Parathyroid adenoma (tissue), 2 donors: ENCODE results near the gene ROR2.

Source experiments
- H2AFZ ChIP-seq: fragments of 300-600 bp; sonication (generic); one replicate; pipeline ENCODE4 v1.7.0; 2017; ENCODE audit warnings: antibody characterized with exemption, mild to moderate bottlenecking
- H3K27ac ChIP-seq: fragments of 300-600 bp; sonication (generic); one replicate; pipeline ENCODE4 v1.7.0; 2017
- H3K27me3 ChIP-seq: fragments of 300-600 bp; sonication (generic); one replicate; pipeline ENCODE4 v1.7.0; 2017; ENCODE audit warnings: low read length; ENCODE audit not compliant: control insufficient read depth, insufficient read depth
- H3K36me3 ChIP-seq: fragments of 300-600 bp; sonication (generic); one replicate; pipeline ENCODE4 v1.7.0; 2017; ENCODE audit warnings: low read length; ENCODE audit not compliant: control insufficient read depth, insufficient read depth
- H3K4me1 ChIP-seq: fragments of 300-600 bp; sonication (generic); one replicate; pipeline ENCODE4 v1.7.0; 2017; ENCODE audit warnings: control low read depth
- H3K4me2 ChIP-seq: fragments of 300-600 bp; sonication (generic); one replicate; pipeline ENCODE4 v1.7.0; 2017; ENCODE audit warnings: low read length
- H3K4me3 ChIP-seq: fragments of 300-600 bp; sonication (generic); one replicate; pipeline ENCODE4 v1.7.0; 2017; ENCODE audit warnings: low read depth, low read length
- H3K79me2 ChIP-seq: fragments of 300-600 bp; sonication (generic); one replicate; pipeline ENCODE4 v1.7.0; 2017; ENCODE audit warnings: control low read depth
- H3K9ac ChIP-seq: fragments of 300-600 bp; sonication (generic); one replicate; pipeline ENCODE4 v1.7.0; 2017; ENCODE audit warnings: mild to moderate bottlenecking
- H3K9me3 ChIP-seq: fragments of 300-600 bp; sonication (generic); one replicate; pipeline ENCODE4 v1.7.0; 2017; ENCODE audit warnings: low read length; ENCODE audit not compliant: control insufficient read depth
- TF ChIP-seq, protein P1 (sequence below): fragments of 300-600 bp; sonication (generic); IDR thresholded peaks from one replicate; pipeline ENCODE4 v1.7.0; 2017; ENCODE audit warnings: antibody characterized with exemption, mild to moderate bottlenecking
- donor health status: primary hyperparathyroidism.

Gene ROR2

DNA sequence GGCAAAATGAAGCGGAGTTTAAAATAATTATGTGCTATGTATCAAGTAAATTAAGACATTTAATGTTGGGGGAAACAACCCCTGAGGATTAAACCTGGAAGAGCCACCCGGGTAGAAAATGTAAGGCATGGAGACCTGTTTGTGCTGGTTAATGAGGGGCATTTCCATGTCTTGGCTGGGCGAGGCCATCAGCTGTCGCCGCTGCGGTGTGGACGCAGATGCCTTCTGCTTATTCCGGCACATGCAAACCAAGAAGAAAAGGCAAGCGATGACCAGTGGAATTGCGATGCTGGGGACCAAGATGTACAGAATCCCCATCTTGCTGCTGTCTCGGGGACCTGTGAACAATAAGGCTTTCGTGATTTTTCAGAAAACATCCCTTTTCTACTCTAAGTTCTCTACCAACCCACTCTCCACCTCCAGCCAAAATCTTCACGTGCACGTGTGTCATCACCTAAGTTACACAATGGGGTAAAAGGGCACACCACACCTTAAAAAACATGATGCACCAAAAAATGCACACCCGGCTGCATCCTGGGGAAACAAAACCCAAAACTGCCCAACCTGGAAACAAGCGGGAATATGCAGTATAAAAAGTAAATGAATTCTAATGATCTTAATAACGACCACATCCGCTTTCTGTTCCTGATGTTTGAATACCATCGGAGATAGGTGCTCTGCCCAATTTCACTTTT lies 223.5 kb downstream of the ROR2 start:
- no peak overlapping the region for H3K4me3 ChIP-seq
- H3K9ac ChIP-seq = no peak overlapping the region
- no peaks in the 10 kb centered on the region for H3K4me1 ChIP-seq
- H3K4me2 ChIP-seq = no peak overlapping the region
- TF ChIP-seq, protein P1, sequence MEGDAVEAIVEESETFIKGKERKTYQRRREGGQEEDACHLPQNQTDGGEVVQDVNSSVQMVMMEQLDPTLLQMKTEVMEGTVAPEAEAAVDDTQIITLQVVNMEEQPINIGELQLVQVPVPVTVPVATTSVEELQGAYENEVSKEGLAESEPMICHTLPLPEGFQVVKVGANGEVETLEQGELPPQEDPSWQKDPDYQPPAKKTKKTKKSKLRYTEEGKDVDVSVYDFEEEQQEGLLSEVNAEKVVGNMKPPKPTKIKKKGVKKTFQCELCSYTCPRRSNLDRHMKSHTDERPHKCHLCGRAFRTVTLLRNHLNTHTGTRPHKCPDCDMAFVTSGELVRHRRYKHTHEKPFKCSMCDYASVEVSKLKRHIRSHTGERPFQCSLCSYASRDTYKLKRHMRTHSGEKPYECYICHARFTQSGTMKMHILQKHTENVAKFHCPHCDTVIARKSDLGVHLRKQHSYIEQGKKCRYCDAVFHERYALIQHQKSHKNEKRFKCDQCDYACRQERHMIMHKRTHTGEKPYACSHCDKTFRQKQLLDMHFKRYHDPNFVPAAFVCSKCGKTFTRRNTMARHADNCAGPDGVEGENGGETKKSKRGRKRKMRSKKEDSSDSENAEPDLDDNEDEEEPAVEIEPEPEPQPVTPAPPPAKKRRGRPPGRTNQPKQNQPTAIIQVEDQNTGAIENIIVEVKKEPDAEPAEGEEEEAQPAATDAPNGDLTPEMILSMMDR = no peak
- no peaks in the 10 kb centered on the region for H3K79me2 ChIP-seq
- H2AFZ ChIP-seq = no peak overlapping the region
- no peaks in the 10 kb centered on the region for H3K27me3 ChIP-seq
- H3K9me3 ChIP-seq = no peaks in the 10 kb centered on the region
- H3K27ac ChIP-seq = no peak overlapping the region
- H3K36me3 ChIP-seq = no peaks in the 10 kb centered on the region

DNA sequence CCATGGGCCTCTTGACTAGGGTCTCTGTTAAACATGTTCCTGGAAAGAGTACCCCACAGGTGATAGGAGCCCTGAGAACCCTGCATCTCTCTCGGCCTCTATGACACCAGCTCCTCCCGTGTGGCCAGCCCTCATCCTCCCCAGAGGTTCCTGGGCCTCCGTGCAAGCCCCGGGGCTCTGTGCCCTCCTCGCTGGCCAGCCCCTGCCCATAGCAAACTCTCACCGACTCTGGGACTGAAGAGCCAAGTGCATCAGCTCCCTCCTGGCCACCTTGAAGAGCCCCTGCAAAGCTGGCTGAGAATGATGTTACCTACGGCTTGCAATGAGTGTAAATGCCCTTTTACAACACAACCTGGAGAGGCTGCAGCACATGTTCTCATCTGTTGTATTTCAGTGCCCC lies 224.4 kb downstream of the ROR2 start:
- H3K27ac ChIP-seq = no peak overlapping the region
- H3K36me3 ChIP-seq = no peaks in the 10 kb centered on the region
- no peaks in the 10 kb centered on the region for H3K4me1 ChIP-seq
- no peaks in the 10 kb centered on the region for H3K27me3 ChIP-seq
- H2AFZ ChIP-seq = no peak overlapping the region
- no peak overlapping the region for H3K4me3 ChIP-seq
- TF ChIP-seq, protein P1 = no peak
- H3K79me2 ChIP-seq = no peaks in the 10 kb centered on the region
- no peak overlapping the region for H3K9ac ChIP-seq
- H3K9me3 ChIP-seq = no peaks in the 10 kb centered on the region
- no peak overlapping the region for H3K4me2 ChIP-seq

DNA sequence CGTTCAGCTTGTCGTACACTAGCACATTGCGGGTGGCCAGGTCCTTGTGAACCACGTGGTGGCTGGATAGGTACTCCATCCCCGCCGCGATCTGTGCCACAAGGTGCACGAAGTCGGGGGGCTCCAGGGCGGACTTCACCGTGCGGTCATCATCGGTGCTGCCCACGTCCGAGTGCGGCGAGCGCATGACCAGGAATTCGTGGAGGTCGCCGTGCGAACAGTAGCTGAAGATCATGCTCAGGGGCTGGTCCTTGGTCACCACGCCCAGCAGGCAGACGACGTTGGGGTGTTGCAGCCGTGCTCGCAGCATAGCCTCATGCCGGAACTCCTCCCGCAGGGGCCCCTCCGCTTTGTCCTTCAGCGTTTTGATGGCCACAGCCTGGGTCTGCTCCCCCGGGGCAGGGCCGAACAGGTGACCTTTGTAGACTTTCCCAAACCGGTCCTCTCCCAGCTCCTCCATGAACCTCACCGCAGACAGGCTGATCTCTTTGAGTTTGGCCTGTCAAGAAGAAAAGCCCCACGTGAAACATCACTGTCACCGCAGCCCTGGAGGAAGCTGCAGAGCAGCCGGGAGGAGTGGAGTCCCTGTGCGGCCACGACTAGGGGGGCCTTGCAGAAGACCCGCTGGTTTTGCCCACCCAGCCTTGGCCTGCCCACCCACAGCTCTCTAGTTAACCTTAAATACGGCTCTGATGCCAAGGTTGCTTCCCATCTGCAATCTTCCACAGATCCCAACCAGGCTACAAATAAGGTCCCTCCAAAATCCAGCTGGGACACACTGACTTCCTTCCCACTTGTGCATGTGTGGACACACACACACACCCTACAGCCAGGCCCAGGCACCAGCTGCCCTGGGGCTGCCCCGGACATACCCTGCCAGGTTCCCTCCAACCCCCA lies 225.2 kb downstream of the ROR2 start:
- no peaks in the 10 kb centered on the region for H3K9me3 ChIP-seq
- no peaks in the 10 kb centered on the region for H3K27me3 ChIP-seq
- TF ChIP-seq, protein P1 = no peak
- no peak overlapping the region for H3K4me2 ChIP-seq
- H3K36me3 ChIP-seq = no peaks in the 10 kb centered on the region
- H3K9ac ChIP-seq = no peak overlapping the region
- H3K4me1 ChIP-seq = no peaks in the 10 kb centered on the region
- no peaks in the 10 kb centered on the region for H3K79me2 ChIP-seq
- H2AFZ ChIP-seq = no peak overlapping the region
- no peak overlapping the region for H3K27ac ChIP-seq
- H3K4me3 ChIP-seq = no peak overlapping the region

DNA sequence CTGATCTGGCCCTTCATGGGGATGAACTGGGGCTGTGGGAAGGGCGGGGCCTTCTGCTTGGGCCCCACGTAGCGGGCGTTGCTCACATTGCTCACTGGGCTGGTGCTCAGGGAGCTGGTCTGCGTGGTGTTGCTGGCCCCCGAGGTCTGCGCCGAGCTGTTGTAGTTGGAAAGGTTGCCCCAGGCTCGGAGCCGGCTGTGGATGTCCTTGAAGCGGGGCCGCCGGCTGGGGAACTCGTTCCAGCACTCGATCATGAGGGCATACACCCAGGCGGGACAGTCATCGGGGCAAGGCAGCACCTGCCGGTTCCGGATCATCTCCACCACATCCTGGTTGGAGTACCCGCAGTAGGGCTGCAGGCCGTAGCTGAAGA lies 226.0 kb downstream of the ROR2 start:
- Histone ChIP-seq H3K27me3 (no peaks in the 10 kb centered on the region), H3K27ac (no peak overlapping the region), H2AFZ (no peak overlapping the region), H3K36me3 (no peaks in the 10 kb centered on the region), H3K4me3 (no peak overlapping the region), H3K4me1 (no peaks in the 10 kb centered on the region), H3K9ac (no peak overlapping the region), H3K79me2 (no peaks in the 10 kb centered on the region), H3K4me2 (no peak overlapping the region), H3K9me3 (no peaks in the 10 kb centered on the region)
- TF ChIP-seq, protein P1 = no peak
